ENCODE data around the gene ACADSB.

GRCh38 chr10:122962405-122962804 lies 46.4 kb upstream of the ACADSB start:
- TF ChIP-seq POLR2A (IDR thresholded peaks at IDR 0.05) (no peak), CTCF (IDR thresholded peaks at IDR 0.05) (no peak), EP300 (IDR thresholded peaks at IDR 0.05) (no peak)

Data from ovary (tissue), 3 donors.